ENCODE data around the gene PDIA6. TPM values are rescaled to one million over a fixed set of nuclear protein-coding genes. Genes with fewer than 3 reads are reported as not detected.

Gene PDIA6
- total RNA-seq, 1 donor from 2014 or later, result 406 TPM

DNA sequence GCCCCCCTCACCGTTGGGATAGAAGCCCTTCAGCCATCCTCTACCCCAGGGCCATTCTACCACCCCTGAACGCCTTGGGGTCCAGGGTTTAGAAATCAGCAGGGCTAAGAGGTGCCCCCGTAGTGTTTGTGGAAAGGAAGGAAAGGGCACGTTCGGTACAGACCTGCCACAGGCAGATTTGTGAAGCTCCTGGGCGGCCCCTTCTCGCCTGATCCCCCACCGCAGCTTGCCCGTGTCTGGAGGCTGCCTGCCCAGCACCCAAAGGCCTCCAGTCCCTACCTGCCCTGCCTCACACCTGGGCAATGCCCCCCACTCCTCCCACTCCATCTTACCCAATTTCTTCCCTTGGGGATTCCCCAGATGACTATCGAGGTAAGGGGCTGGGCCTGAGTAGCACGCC lies 69.9 kb downstream of the PDIA6 start:
- no peak for TF ChIP-seq CTCF (conservative IDR thresholded peaks at IDR 0.05; ENCODE audit: low read depth, low read length)
- H3K4me3 ChIP-seq (ENCODE audit: low read depth, low read length), result no peak overlapping the region
- DNase-seq (ENCODE audit: low read depth), result no peak

- no peak overlapping the region for H3K4me3 ChIP-seq (ENCODE audit: low read depth, low read length)
- DNase-seq (ENCODE audit: low read depth), result no peak
- TF ChIP-seq CTCF (conservative IDR thresholded peaks at IDR 0.05; ENCODE audit: low read depth, low read length), result no peak
These were observed 71.4 kb downstream of the PDIA6 start for GRCh38 chr2:10741139-10741538.

DNA sequence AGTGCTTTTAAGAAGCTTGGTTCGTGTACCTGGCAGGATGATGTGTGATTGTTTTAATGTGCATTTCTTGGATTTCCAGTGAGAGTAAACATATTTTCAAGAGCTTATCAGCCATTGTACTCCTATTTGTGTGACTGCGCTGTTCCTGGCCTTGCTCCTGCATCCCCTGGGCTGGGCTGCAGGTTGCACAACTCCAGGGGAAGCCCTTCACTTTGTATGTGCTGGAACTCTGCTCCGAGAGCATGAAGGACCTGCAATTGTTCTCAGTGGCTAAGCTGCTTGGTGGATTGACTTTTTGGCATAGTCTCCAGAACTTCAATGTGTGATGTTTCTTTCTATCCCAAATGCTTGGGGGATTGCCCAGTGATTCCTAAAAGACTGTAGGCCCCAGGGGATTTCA lies 72.4 kb downstream of the PDIA6 start:
- no peak overlapping the region for H3K4me3 ChIP-seq (ENCODE audit: low read depth, low read length)
- no peak for TF ChIP-seq CTCF (conservative IDR thresholded peaks at IDR 0.05; ENCODE audit: low read depth, low read length)
- DNase-seq (ENCODE audit: low read depth), result no peak

DNA sequence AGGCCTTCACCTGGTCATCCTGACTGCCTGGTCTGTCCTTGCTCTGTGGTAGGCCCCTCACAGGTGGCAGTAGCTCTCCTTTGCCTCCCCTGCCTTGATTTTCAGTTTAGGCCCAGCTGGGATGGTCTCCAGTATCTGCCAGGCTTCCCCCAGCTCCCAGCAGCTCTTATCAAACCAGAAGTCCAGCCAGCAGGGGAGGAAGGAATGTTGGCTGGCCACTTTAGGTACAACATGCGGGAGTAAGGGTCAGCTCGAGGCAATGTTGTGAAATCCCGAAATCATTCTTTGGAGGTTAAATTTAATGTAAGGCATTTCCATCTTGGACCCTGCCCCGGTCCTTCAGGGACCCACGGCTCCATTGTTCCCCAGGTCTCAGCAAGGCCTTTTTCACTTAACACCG lies 74.4 kb downstream of the PDIA6 start:
- DNase-seq (ENCODE audit: low read depth), result no peak
- H3K4me3 ChIP-seq (ENCODE audit: low read depth, low read length), result no peak overlapping the region
- no peak for TF ChIP-seq CTCF (conservative IDR thresholded peaks at IDR 0.05; ENCODE audit: low read depth, low read length)

DNA sequence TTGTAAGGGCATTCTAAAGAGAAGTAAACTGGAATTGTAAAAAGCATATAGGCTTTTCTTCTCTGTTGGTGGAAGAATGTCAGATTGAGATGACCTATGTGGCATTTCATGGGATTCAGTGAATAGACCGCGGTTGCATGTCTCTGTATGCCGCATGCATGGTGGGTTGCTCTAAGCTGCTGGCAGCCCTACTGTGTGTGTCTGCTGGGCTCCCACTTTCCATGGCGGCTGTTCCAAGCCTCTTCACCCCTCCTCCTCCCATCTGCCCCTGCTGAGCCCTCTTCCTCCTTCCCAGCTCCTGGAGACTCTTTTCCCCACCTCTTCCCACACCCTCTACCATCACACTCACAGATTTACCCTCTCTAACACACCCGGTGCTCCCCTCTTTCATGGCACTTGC lies 78.6 kb downstream of the PDIA6 start:
- DNase-seq (ENCODE audit: low read depth), result no peak

DNA sequence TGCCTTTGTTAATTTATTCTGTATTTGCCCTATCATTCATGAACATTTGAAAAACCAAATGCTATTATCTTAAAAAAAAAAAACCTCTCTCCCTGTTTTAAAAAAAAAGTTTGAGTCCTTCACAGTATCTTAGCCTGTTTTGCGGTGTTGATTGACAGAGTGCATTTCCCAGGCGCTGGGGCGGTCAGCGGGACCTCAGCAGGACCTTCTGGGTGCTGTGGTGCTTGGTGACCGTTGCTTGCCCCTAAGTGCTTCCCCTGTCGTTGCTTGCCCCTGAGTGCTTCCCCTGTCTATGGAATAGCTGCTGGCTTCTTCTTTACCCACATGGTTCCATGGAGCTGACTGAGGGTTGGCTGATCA lies 79.0 kb downstream of the PDIA6 start:
- DNase-seq (ENCODE audit: low read depth), result no peak
- H3K4me3 ChIP-seq (ENCODE audit: low read depth, low read length), result no peak overlapping the region
- TF ChIP-seq CTCF (conservative IDR thresholded peaks at IDR 0.05; ENCODE audit: low read depth, low read length), result no peak

More for the DNA sequence above, 78.6 kb downstream of the PDIA6 start:
- TF ChIP-seq CTCF (conservative IDR thresholded peaks at IDR 0.05; ENCODE audit: low read depth, low read length), result no peak
- no peak overlapping the region for H3K4me3 ChIP-seq (ENCODE audit: low read depth, low read length)

Other genes with a start within 250 kb of the PDIA6 start
- 28.4 and 35.7 TPM in 2 replicates for gene NOL10, start 122.8 kb downstream of the PDIA6 start, total RNA-seq
- gene ATP6V1C2, start 91.2 kb downstream of the PDIA6 start, total RNA-seq, result not detected in 2 replicates
- 0.36 and 1.3 TPM in 2 replicates for gene KCNF1, start 99.1 kb upstream of the PDIA6 start, total RNA-seq